HUES64 (cell line): ENCODE results near the gene PPM1M.

ENCODE experiments used
- H3K27ac ChIP-seq: 2 replicates; pipeline ENCODE4 v1.7.0; 2013; ENCODE audit warnings: low read depth, low read length, inconsistent platforms
- H3K27me3 ChIP-seq: 2 replicates; pipeline ENCODE4 v1.6.1; 2013; ENCODE audit warnings: mild to moderate bottlenecking, low read length; ENCODE audit not compliant: insufficient read depth
- H3K36me3 ChIP-seq: 2 replicates; pipeline ENCODE4 v1.6.1; 2013; ENCODE audit warnings: mild to moderate bottlenecking, low read length; ENCODE audit not compliant: insufficient read depth
- H3K4me1 ChIP-seq: 2 replicates; pipeline ENCODE4 v1.6.1; 2013; ENCODE audit warnings: mild to moderate bottlenecking, low read length, moderate library complexity; ENCODE audit not compliant: insufficient read depth
- H3K4me3 ChIP-seq: 2 replicates; pipeline ENCODE4 v1.5.1; 2013; ENCODE audit warnings: mild to moderate bottlenecking, low read length, moderate library complexity
- H3K9ac ChIP-seq: 2 replicates; pipeline ENCODE4 v1.6.1; 2013; ENCODE audit warnings: mild to moderate bottlenecking, low read depth, low read length
- H3K9me3 ChIP-seq: 2 replicates; pipeline ENCODE4 v1.6.1; 2013; ENCODE audit warnings: low read depth, low read length; ENCODE audit not compliant: insufficient read depth
- WGBS: fragments of 150-250, 120-280 bp; methylation state at CpG from one replicate; pipeline ENCODE4 v1.1.7; 2013; ENCODE audit warnings: missing lambda C conversion rate; 5-methylcytosine and 5-hydroxymethylcytosine counted together

Gene PPM1M

GRCh38 chr3:52226229-52226817 lies 19.2 kb upstream of the PPM1M start:
- 94% methylated on average over 5 of the region's 5 CpGs for WGBS
- Histone ChIP-seq H3K27me3 (no peaks in the 10 kb centered on the region), H3K9me3 (no peaks in the 10 kb centered on the region), H3K9ac (no peak overlapping the region), H3K36me3 (peaks cover 29% of the 10 kb centered on the region), H3K27ac (no peak overlapping the region), H3K4me1 (no peaks in the 10 kb centered on the region), H3K4me3 (no peak overlapping the region)

GRCh38 chr3:52227117-52227516 lies 18.4 kb upstream of the PPM1M start:
- Histone ChIP-seq H3K4me3 (no peak overlapping the region), H3K27me3 (no peaks in the 10 kb centered on the region), H3K36me3 (peaks cover 30% of the 10 kb centered on the region), H3K9me3 (no peaks in the 10 kb centered on the region), H3K9ac (no peak overlapping the region), H3K27ac (no peak overlapping the region), H3K4me1 (no peaks in the 10 kb centered on the region)
- WGBS, result 77% methylated on average over 4 of the region's 4 CpGs

- H3K4me1 ChIP-seq, result no peaks in the 10 kb centered on the region
- no peak overlapping the region for H3K27ac ChIP-seq
- H3K4me3 ChIP-seq, result no peak overlapping the region
- H3K9me3 ChIP-seq, result no peaks in the 10 kb centered on the region
- WGBS, result 93% methylated on average over 7 of the region's 7 CpGs
- no peaks in the 10 kb centered on the region for H3K27me3 ChIP-seq
- no peak overlapping the region for H3K9ac ChIP-seq
- peaks cover 30% of the 10 kb centered on the region for H3K36me3 ChIP-seq
Measured at GRCh38 chr3:52227766-52228165, 17.8 kb upstream of the PPM1M start.

- Histone ChIP-seq H3K27ac (no peak overlapping the region), H3K4me1 (no peaks in the 10 kb centered on the region), H3K9ac (no peak overlapping the region), H3K9me3 (no peaks in the 10 kb centered on the region), H3K4me3 (no peak overlapping the region), H3K36me3 (peaks cover 30% of the 10 kb centered on the region), H3K27me3 (no peaks in the 10 kb centered on the region)
- 93% methylated on average over 9 of the region's 10 CpGs for WGBS
Measured at GRCh38 chr3:52228266-52228665, 17.3 kb upstream of the PPM1M start.

- Histone ChIP-seq H3K9me3 (no peaks in the 10 kb centered on the region), H3K4me1 (no peaks in the 10 kb centered on the region), H3K9ac (no peak overlapping the region), H3K27ac (no peak overlapping the region), H3K4me3 (no peak overlapping the region), H3K36me3 (peaks cover 30% of the 10 kb centered on the region), H3K27me3 (no peaks in the 10 kb centered on the region)
- WGBS, result 93% methylated on average over 21 of the region's 21 CpGs
Measured at GRCh38 chr3:52228751-52229291, 16.7 kb upstream of the PPM1M start.

- Histone ChIP-seq H3K4me3 (no peak overlapping the region), H3K9me3 (no peaks in the 10 kb centered on the region), H3K27me3 (no peaks in the 10 kb centered on the region), H3K9ac (no peak overlapping the region), H3K27ac (no peak overlapping the region), H3K36me3 (peaks cover 30% of the 10 kb centered on the region), H3K4me1 (no peaks in the 10 kb centered on the region)
- WGBS, result 97% methylated on average over 13 of the region's 13 CpGs
Measured at GRCh38 chr3:52229656-52230055, 15.9 kb upstream of the PPM1M start.

- H3K36me3 ChIP-seq, result peaks cover 30% of the 10 kb centered on the region
- H3K9me3 ChIP-seq, result no peaks in the 10 kb centered on the region
- H3K27ac ChIP-seq, result no peak overlapping the region
- H3K9ac ChIP-seq, result no peak overlapping the region
- no peaks in the 10 kb centered on the region for H3K4me1 ChIP-seq
- H3K27me3 ChIP-seq, result no peaks in the 10 kb centered on the region
- H3K4me3 ChIP-seq, result no peak overlapping the region
- 94% methylated on average over 6 of the region's 6 CpGs for WGBS
Measured at GRCh38 chr3:52230461-52230860, 15.1 kb upstream of the PPM1M start.

GRCh38 chr3:52230889-52231499 lies 14.6 kb upstream of the PPM1M start:
- WGBS, result 96% methylated on average over 16 of the region's 16 CpGs
- no peaks in the 10 kb centered on the region for H3K9me3 ChIP-seq
- no peaks in the 10 kb centered on the region for H3K4me1 ChIP-seq
- H3K36me3 ChIP-seq, result peaks cover 30% of the 10 kb centered on the region
- H3K27me3 ChIP-seq, result no peaks in the 10 kb centered on the region
- no peak overlapping the region for H3K4me3 ChIP-seq
- H3K9ac ChIP-seq, result no peak overlapping the region
- H3K27ac ChIP-seq, result no peak overlapping the region

- H3K27ac ChIP-seq, result no peak overlapping the region
- no peak overlapping the region for H3K9ac ChIP-seq
- no peaks in the 10 kb centered on the region for H3K9me3 ChIP-seq
- peaks cover 30% of the 10 kb centered on the region for H3K36me3 ChIP-seq
- H3K4me1 ChIP-seq, result 0 out of 2 replicates have a peak, but pooled peaks cover 2% of the 10 kb centered on the region
- no peak overlapping the region for H3K4me3 ChIP-seq
- no peaks in the 10 kb centered on the region for H3K27me3 ChIP-seq
- 88% methylated on average over 34 of the region's 34 CpGs for WGBS
Measured at GRCh38 chr3:52231502-52232278, 13.9 kb upstream of the PPM1M start.

- H3K27me3 ChIP-seq, result no peaks in the 10 kb centered on the region
- H3K36me3 ChIP-seq, result peaks cover 30% of the 10 kb centered on the region
- WGBS, result 92% methylated on average over 27 of the region's 28 CpGs
- no peak overlapping the region for H3K4me3 ChIP-seq
- no peak overlapping the region for H3K27ac ChIP-seq
- peaks cover 10% of the 10 kb centered on the region for H3K4me1 ChIP-seq
- no peak overlapping the region for H3K9ac ChIP-seq
- no peaks in the 10 kb centered on the region for H3K9me3 ChIP-seq
Measured at GRCh38 chr3:52232279-52233107, 13.1 kb upstream of the PPM1M start.
